Transverse colon (tissue), 3 donors: ENCODE results near the gene IQSEC3.

ENCODE experiments used
- POLR2A ChIP-seq: fragments of 450-650 bp; IDR thresholded peaks from one replicate; pipeline ENCODE4 v1.6.1; 2016; ENCODE audit warnings: antibody characterized with exemption, mild to moderate bottlenecking, moderate library complexity
- TF ChIP-seq, protein P1 (sequence below), 5 experiments: fragments of 200-600 bp in 3 of 5; fragments of 450-650 bp in 2 of 5; sonication (generic) in 3 of 5; IDR thresholded peaks; 1 replicate in 2 of 5; 2 replicates in 3 of 5; pipeline ENCODE4 v1.5.1; 2016 to 2017; ENCODE audit warnings: antibody characterized with exemption in 5 of 5, inconsistent platforms in 3 of 5, mild to moderate bottlenecking in 2 of 5, moderate library complexity in 1 of 5

DNA sequence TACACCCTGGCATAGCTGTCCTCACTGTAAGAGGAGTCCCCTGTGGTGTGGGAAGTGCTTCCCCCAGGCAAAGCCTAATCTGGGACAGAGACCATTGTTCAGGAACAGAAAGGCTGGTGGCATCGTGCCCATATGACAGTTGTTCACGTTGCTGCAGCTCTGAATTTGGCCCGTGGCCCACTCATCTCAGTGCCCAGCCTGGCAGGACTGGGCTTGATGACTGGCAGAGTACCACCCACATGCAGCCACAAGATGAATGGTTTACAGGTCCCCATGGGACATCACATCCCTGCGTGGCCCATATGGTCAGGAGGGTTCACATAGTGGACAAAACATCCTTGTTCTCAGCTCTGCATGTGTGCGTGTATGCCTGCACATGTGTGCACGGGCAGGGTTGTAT lies 17.5 kb downstream of the IQSEC3 start:
- TF ChIP-seq, protein P1, sequence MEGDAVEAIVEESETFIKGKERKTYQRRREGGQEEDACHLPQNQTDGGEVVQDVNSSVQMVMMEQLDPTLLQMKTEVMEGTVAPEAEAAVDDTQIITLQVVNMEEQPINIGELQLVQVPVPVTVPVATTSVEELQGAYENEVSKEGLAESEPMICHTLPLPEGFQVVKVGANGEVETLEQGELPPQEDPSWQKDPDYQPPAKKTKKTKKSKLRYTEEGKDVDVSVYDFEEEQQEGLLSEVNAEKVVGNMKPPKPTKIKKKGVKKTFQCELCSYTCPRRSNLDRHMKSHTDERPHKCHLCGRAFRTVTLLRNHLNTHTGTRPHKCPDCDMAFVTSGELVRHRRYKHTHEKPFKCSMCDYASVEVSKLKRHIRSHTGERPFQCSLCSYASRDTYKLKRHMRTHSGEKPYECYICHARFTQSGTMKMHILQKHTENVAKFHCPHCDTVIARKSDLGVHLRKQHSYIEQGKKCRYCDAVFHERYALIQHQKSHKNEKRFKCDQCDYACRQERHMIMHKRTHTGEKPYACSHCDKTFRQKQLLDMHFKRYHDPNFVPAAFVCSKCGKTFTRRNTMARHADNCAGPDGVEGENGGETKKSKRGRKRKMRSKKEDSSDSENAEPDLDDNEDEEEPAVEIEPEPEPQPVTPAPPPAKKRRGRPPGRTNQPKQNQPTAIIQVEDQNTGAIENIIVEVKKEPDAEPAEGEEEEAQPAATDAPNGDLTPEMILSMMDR (IDR thresholded peaks at IDR 0.05), result no peak
- no peak for TF ChIP-seq POLR2A
